GM18861 (cell line): Measurements from ENCODE around the gene LRRC56.

Experiments
- ATAC-seq: cut with Tn5 transposase; IDR thresholded peaks from one replicate; pipeline ENCODE4 v1.9.1; 2021; ENCODE audit not compliant: unreplicated experiment

Gene LRRC56

DNA sequence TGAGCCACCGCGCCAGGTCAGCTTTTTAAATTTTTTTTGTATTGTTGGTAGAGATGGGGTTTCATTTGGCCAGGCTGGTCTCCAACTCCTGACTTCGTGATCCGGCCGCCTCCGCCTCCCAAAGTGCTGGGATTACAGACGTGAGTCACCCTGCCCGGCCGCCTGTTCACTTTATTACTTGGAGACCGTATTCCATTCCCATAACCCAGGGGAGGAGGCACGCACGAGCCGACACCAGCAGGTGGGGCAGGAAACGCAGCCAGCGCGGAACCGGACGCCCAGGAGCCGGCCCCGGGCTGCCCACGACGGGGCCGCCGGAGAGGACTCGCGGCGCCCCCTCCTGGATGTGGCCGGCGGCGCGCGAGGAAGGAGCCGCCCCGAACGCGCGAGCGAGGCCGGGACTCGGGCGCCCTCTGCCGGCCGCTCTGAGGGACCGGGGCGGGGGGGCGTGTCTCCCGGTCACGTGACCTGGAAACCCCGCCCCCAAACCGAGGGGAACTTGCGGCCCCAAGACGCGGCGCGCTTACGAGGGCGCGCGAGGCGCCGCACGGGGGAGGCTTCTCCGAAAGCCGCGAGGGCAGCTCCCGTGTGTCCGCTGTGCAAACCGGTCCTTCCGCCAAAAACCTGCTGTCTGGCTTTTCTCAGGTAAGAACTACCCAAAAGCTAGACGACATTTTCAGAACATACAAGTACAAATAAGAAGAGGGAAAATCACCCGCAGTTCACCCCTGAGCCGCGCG lies 18.7 kb upstream of the LRRC56 start:
- peak; percentile 73 for ATAC-seq

- ATAC-seq, result no peak
Observed at GRCh38 chr11:520428-521176, 16.7 kb upstream of the LRRC56 start.

DNA sequence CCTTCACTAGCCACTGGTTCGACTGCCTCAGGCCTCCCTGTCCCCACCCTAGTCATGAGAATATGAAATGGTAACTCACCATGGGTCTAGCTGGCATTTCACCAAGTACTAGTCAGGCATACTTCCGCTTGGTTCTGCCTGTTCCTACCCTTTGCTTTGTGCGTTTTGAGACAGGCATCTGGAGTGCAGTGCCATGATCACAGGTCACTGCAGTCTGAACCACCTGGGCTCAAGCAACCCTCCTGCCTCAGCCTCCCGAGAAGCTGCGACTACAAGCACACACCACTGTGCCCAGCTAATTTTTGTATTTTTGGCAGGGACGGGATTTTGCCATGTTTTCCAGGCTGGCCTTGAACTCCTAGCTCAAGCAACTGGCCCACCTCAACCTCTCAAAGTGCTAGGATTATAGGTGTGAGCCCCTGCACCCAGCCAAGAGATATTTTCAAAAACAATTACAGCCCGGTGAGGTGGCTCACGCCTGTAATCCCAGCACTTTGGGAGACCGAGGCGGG lies 16.1 kb upstream of the LRRC56 start:
- no peak for ATAC-seq

GRCh38 chr11:526192-526591 lies 11.1 kb upstream of the LRRC56 start:
- no peak for ATAC-seq

- no peak for ATAC-seq
Observed at GRCh38 chr11:528166-528814, 9.0 kb upstream of the LRRC56 start.

DNA sequence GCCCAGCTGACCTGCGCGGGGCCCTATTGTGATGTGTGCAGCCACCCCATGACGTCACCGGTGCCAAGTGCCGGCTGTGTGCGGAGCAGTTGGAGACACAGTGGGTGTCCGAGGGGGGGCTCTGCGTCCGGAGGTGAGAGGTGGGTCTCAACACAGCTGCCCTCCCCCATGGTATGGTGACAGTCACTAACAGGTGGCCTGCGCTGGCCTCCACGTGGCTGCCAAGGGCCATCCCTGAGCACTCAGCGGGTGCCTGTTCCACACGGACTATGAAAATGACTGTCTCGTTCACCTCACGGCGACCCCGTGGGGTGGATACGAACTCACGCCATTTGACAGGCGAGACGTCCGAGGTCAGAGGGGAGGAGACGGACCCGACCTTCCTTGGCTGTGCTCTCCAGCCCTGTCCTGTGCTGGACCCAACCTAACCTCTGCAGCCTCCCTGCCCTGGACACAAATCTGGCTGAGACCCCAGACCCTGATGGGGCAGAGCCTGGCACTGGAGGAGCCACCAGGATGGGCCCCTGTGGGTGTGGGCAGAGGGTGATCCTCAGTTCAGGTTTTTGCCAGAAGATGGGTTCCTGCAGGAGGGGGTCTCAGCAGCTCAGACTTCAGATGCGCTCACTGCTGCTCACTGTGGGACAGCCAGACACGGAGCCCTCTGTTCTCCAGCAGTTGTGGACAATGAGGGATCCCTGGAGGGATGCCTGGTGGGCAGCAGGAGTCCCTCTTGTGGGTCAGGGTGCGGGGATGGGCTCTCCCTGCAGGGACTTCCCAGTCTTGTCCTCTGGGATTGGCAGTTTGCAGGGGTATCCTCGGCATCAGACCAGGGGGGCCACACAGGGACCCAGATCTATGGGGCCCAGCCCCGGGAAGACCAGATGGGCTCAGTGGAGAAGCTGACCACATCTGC lies 8.3 kb upstream of the LRRC56 start:
- ATAC-seq, result no peak

- no peak for ATAC-seq
Observed at GRCh38 chr11:529728-530411, 7.5 kb upstream of the LRRC56 start.

DNA sequence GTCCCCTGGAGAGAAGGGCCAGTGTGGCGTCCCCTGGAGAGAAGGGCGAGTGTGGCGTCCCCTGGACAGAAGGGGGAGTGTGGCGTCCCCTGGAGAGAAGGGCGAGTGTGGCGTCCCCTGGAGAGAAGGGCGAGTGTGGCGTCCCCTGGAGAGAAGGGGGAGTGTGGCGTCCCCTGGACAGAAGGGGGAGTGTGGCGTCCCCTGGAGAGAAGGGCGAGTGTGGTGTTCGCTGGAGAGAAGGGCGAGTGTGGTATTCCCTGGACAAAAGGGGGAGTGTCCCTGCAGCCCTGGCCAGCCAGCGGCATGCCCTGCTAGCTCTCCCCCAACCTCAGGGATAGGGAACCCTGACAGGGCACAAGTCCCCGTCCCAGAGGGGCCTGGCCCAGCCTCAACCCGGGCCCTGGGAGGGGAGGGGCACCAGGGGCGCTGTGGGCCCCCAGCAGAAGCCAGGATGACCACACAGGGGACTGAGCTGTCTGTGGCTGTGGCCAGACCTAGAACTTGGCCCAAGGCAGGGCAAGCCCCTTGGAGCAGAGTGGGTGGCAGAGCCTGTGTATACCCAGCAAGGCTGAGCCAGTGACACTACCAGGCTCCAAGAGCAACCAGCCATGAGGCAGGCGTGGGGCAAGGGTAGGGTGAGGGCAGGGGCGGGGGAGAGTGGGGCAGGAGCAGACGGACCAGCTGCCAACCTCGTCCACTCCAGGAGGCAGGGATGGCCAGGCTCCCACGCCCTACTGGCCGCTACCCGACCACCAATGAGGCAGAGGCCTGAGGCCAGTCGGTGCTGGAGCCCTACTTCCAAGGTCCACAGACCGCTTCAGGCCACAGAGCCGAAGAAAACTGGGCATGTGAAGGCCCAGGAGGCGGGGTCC lies 6.1 kb upstream of the LRRC56 start:
- ATAC-seq, result no peak

DNA sequence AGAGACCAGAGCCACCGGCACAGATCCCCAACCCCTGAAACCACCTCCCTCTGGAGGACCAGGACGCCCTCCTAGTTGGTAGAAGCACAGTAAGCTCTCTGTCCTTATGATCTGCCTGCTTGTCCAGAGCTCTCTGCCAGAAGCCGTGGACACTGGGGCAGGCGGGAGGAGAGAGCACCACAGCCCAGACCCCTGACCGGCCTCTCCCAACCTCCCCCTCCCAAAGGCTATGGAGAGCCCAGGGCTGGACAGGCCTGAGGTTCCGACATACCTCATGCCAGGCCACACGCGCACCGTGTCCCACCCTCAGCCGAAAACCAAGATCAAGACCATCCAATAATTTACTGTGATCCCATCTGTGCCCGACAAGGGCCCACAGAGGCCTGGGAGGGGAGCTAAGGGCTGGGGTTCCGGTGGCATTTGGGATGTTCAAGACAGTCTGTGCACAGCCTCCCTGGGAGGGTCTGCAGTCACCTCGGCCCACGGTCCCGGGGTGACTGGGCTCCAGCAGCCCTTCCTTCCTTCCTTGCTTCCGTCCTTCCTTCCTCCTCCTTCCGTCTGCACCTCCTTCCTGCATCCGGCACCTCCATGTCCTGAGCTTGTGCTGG lies 5.3 kb upstream of the LRRC56 start:
- no peak for ATAC-seq

DNA sequence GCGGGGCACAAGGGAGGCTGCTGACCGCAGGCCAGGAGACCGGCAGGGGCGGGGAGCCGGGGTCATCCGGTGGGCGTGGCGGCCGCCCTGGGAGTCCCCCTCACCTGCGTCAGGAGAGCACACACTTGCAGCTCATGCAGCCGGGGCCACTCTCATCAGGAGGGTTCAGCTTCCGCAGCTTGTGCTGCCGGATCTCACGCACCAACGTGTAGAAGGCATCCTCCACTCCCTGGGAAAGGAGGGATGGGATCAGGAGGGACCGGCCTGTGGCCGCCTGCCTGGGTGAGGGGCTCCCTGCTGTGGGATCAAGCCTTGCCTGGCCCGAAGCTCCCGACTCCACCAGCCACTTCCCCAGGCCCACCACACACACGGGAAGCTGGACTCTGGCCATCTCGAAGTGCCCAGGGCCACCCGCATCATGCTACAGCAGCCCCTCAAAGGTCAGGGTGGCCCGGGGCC lies 4.8 kb upstream of the LRRC56 start:
- ATAC-seq, result no peak

- ATAC-seq, result no peak
Observed at GRCh38 chr11:532986-533585, 4.2 kb upstream of the LRRC56 start.

DNA sequence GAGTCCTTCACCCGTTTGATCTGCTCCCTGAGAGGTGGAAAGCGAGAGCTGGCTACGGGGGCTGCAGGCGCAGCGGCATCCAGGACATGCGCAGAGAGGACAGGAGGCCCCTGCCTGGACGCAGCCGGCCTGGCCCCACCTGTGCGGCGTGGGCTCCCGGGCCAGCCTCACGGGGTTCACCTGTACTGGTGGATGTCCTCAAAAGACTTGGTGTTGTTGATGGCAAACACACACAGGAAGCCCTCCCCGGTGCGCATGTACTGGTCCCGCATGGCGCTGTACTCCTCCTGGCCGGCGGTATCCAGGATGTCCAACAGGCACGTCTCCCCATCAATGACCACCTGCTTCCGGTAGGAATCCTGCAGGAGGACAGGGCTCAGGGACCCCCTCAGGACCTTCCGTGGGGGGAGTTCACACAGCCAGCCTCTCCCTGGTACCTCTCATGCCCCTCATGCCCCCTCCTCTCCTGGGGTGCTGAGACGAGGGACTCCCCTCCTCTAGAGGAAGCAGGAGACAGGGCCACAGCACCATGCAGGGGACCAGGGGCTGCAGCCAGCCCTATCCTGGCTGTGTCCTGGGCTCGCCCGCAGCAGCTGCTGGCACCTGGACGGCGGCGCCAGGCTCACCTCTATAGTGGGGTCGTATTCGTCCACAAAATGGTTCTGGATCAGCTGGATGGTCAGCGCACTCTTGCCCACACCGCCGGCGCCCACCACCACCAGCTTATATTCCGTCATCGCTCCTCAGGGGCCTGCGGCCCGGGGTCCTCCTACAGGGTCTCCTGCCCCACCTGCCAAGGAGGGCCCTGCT lies 3.5 kb upstream of the LRRC56 start:
- no peak for ATAC-seq

DNA sequence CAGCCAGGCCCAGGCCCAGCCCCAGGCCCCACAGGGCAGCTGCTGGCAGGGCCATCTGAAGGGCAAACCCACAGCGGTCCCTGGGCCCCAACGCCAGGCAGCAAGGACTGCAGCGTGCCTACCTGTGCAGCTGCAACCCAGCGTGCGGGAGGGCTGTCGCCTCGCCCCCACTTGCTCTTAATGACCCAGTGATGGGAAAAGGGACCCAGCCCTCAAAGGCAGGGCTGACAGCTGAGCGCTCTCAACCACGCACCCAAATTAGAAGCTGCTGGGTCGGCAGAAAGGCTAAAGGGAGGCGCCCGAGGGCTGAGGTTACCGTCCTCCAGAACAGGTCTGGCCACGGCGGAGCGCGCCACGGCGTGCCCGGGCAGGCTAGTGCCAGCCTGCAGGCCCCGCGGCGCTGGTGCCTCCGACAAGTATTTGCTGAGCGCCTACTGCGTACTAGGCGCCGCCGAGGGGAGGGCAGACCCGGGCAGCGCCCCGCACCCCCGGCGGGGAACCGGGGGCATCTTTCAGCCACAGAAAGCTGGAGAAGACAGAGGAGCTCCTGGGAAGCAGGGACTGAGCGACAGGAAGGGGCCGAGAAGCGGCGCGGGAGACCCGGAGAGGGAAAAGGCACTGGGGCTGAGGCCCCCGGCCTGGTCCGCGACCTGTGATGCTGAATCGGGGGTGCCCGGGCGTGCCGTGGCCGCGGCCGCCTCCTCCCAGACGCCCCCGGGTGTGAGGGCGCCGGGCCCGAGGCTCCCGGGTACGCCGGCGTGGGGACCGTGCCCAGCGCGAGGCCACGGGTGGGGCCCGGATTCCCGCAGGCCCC lies 2.7 kb upstream of the LRRC56 start:
- ATAC-seq, result no peak

DNA sequence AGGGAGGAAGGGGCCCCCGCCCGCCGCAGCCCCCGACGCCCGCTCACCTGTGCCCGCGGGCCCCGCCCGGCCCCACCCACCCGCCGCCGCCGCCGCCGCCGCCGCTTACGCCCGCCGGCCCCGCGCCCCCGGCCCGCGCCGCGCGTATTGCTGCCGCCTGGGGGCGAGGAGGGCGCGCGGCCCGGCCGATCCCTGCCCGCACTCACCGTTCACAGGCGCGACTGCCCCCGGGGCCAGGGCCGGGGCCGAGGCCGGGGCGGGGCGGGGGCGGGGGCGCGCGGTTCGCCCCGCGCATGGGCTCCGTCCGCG lies 2.2 kb upstream of the LRRC56 start:
- ATAC-seq, result no peak

GRCh38 chr11:535519-536454 lies 1.5 kb upstream of the LRRC56 start, which contains the start of gene HRAS:
TSS of gene HRAS (minus strand) at chr11:535576.
- peak; percentile 50 for ATAC-seq
